Measurements from ENCODE around the gene OSBPL5.

OSBPL5 gene

DNA sequence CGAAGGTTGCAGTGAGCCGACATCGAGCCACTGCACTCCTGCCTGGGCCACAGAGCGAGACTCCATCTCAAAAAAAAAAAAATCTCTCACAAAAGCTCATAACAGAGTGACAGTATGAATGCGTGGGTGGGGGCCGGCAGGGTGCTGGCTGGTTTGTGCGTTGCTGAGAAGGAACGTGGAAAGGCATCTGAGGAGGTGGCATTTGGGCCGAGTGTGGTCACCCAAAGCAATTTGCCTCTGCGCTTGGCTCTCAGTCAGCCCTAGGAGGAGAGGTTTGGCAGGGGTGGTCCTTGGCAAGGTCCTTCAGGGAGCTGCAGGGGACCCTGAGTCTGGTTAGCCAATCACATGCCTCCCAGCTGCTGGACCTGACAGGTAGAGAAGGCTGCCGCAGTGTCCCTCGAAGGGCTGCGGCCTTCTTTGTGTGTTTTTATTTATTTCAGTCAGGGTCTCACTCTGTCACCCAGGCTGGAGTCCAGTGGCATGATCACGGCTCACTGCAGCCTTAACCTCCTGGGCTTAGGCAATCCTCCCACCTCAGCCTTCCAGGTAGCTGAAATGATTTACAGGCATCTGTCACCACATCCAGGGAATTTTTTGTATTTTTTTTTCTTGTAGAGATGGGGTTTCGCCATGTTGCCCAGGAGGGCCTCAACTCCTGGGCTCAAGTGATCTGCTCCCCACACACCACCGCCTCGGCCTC, 23.5 kb upstream of the OSBPL5 start:
- Histone ChIP-seq H3K4me3 (ENCODE audit: low read length) (no peak overlapping the region), H3K36me3 (replicated peaks; ENCODE audit: low read depth, low read length) (no peaks in the 10 kb centered on the region), H4K20me1 (ENCODE audit: insufficient read depth, low read length) (no peaks in the 10 kb centered on the region), H3K9me3 (ENCODE audit: insufficient read depth, low read length) (no peaks in the 10 kb centered on the region), H3K79me2 (ENCODE audit: low read length) (no peaks in the 10 kb centered on the region), H2AFZ (ENCODE audit: low read depth, low read length) (no peak overlapping the region), H3K27ac (ENCODE audit: low read length) (no peak overlapping the region), H3K9ac (ENCODE audit: low read length) (no peak overlapping the region), H3K27me3 (ENCODE audit: low read depth, low read length) (no peaks in the 10 kb centered on the region), H3K4me2 (ENCODE audit: low read length) (no peak overlapping the region), H3K4me1 (ENCODE audit: low read length) (no peaks in the 10 kb centered on the region)
- no peak for TF ChIP-seq EZH2phosphoT487 (IDR thresholded peaks at IDR 0.05; ENCODE audit: low read depth)
- TF ChIP-seq, protein P1, sequence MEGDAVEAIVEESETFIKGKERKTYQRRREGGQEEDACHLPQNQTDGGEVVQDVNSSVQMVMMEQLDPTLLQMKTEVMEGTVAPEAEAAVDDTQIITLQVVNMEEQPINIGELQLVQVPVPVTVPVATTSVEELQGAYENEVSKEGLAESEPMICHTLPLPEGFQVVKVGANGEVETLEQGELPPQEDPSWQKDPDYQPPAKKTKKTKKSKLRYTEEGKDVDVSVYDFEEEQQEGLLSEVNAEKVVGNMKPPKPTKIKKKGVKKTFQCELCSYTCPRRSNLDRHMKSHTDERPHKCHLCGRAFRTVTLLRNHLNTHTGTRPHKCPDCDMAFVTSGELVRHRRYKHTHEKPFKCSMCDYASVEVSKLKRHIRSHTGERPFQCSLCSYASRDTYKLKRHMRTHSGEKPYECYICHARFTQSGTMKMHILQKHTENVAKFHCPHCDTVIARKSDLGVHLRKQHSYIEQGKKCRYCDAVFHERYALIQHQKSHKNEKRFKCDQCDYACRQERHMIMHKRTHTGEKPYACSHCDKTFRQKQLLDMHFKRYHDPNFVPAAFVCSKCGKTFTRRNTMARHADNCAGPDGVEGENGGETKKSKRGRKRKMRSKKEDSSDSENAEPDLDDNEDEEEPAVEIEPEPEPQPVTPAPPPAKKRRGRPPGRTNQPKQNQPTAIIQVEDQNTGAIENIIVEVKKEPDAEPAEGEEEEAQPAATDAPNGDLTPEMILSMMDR (IDR thresholded peaks at IDR 0.05; ENCODE audit: low read depth, low read length), result no peak

DNA sequence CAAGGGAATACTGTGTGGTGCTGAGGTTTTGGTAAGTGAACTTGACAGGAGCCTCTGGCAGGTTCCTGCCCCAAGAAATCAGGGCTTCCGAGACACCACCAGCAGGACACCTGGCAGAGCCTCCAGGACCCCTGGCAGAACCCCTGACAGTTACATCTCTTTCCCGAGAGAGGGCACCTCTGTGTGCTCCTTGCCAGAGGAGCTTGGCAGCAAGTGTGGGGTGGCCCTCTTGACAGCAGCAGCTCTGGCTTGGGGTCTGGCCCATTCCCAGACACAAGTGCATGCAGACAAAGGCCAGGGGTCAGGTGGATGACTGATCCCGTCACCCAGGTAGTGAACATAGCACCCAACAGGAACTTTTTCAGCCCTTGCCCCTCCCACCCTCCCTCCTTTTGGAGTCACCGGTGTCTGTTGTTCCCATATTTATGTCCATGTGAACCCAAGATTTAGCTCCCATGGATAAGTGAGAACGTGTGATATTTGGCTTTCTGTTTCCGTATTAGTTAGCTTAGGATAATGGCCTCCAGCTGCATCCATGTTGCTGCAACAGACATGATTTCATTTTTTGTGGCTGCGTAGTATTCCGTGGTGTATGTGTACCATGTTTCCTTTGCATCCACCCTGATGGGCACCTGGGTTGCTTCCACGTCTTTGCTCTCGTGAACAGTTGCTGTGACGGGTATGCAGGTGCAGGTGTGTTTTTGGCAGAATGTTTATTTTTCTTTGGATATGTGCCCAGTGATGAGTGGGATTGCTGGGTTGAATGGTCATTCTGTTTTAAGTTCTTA, 21.2 kb upstream of the OSBPL5 start:
- no peaks in the 10 kb centered on the region for H3K27me3 ChIP-seq (ENCODE audit: low read depth, low read length)
- TF ChIP-seq, protein P1 (IDR thresholded peaks at IDR 0.05; ENCODE audit: low read depth, low read length), result no peak
- no peak for TF ChIP-seq EZH2phosphoT487 (IDR thresholded peaks at IDR 0.05; ENCODE audit: low read depth)
- no peaks in the 10 kb centered on the region for H4K20me1 ChIP-seq (ENCODE audit: insufficient read depth, low read length)
- H3K27ac ChIP-seq (ENCODE audit: low read length), result no peak overlapping the region
- no peaks in the 10 kb centered on the region for H3K79me2 ChIP-seq (ENCODE audit: low read length)
- no peaks in the 10 kb centered on the region for H3K36me3 ChIP-seq (replicated peaks; ENCODE audit: low read depth, low read length)
- H3K4me2 ChIP-seq (ENCODE audit: low read length), result no peak overlapping the region
- H3K9ac ChIP-seq (ENCODE audit: low read length), result no peak overlapping the region
- no peak overlapping the region for H2AFZ ChIP-seq (ENCODE audit: low read depth, low read length)
- no peaks in the 10 kb centered on the region for H3K4me1 ChIP-seq (ENCODE audit: low read length)
- no peak overlapping the region for H3K4me3 ChIP-seq (ENCODE audit: low read length)
- no peaks in the 10 kb centered on the region for H3K9me3 ChIP-seq (ENCODE audit: insufficient read depth, low read length)

DNA sequence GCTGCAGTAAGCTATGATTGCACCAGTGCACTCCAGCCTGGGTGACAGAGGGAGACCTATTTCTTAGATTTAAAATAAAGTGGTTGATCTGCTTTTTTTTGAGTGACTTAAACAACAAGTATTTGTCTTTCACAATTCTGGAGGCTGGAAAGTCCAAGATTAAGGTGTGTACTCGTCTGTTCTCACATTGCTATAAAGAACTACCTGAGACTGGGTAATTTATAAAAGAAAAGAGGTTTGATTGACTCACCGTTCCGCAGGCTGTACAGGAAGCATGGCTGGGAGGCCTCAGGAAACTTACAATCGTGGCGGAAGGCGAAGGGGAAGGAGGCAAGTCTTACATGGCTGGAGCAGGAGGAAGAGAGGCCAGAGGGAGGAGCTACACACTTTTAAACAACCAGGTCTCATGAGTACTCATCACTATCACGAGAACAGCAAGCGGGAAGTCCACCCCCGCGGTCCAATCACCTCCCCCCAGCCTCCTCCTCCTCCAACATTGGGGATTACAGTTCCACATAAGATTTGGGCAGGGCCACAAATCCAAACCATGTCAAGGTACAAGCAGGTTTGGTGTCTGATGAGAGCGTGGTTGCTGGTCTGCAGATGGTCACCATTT, 19.7 kb upstream of the OSBPL5 start:
- H3K9ac ChIP-seq (ENCODE audit: low read length), result no peak overlapping the region
- TF ChIP-seq, protein P1 (IDR thresholded peaks at IDR 0.05; ENCODE audit: low read depth, low read length), result no peak
- TF ChIP-seq EZH2phosphoT487 (IDR thresholded peaks at IDR 0.05; ENCODE audit: low read depth), result no peak
- H4K20me1 ChIP-seq (ENCODE audit: insufficient read depth, low read length), result no peaks in the 10 kb centered on the region
- H3K4me1 ChIP-seq (ENCODE audit: low read length), result no peaks in the 10 kb centered on the region
- H3K4me3 ChIP-seq (ENCODE audit: low read length), result no peak overlapping the region
- no peaks in the 10 kb centered on the region for H3K27me3 ChIP-seq (ENCODE audit: low read depth, low read length)
- H2AFZ ChIP-seq (ENCODE audit: low read depth, low read length), result no peak overlapping the region
- H3K79me2 ChIP-seq (ENCODE audit: low read length), result no peaks in the 10 kb centered on the region
- H3K4me2 ChIP-seq (ENCODE audit: low read length), result no peak overlapping the region
- H3K27ac ChIP-seq (ENCODE audit: low read length), result no peak overlapping the region
- no peaks in the 10 kb centered on the region for H3K9me3 ChIP-seq (ENCODE audit: insufficient read depth, low read length)
- H3K36me3 ChIP-seq (replicated peaks; ENCODE audit: low read depth, low read length), result no peaks in the 10 kb centered on the region

DNA sequence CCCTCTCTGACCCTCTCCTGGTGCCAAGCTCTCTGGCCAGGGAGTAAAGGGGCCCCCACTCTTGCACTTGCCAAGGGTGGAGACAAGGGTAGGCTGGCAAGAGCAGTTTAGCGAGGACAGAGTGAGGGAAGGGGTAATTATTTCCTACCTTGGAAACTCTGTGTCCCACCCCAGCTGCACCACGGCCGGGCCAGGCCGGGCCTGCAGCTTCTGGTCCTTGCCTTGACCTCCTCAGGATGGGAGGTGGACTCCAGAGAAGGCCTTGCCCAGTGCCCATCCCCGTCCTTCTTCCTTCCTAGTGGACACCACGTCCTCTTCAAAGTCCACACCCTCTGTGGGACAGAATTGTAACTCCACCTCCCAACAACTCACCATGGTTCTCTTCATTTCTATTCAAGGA, 18.4 kb upstream of the OSBPL5 start:
- H3K4me2 ChIP-seq (ENCODE audit: low read length), result no peak overlapping the region
- no peak overlapping the region for H3K27ac ChIP-seq (ENCODE audit: low read length)
- H3K9ac ChIP-seq (ENCODE audit: low read length), result no peak overlapping the region
- no peaks in the 10 kb centered on the region for H3K4me1 ChIP-seq (ENCODE audit: low read length)
- no peaks in the 10 kb centered on the region for H3K36me3 ChIP-seq (replicated peaks; ENCODE audit: low read depth, low read length)
- no peaks in the 10 kb centered on the region for H3K79me2 ChIP-seq (ENCODE audit: low read length)
- no peaks in the 10 kb centered on the region for H3K9me3 ChIP-seq (ENCODE audit: insufficient read depth, low read length)
- no peaks in the 10 kb centered on the region for H4K20me1 ChIP-seq (ENCODE audit: insufficient read depth, low read length)
- no peak for TF ChIP-seq EZH2phosphoT487 (IDR thresholded peaks at IDR 0.05; ENCODE audit: low read depth)
- TF ChIP-seq, protein P1 (IDR thresholded peaks at IDR 0.05; ENCODE audit: low read depth, low read length), result no peak
- H2AFZ ChIP-seq (ENCODE audit: low read depth, low read length), result no peak overlapping the region
- H3K4me3 ChIP-seq (ENCODE audit: low read length), result no peak overlapping the region
- no peaks in the 10 kb centered on the region for H3K27me3 ChIP-seq (ENCODE audit: low read depth, low read length)
